ENCODE results near the gene ELL. TPM values are rescaled to one million over a fixed set of nuclear protein-coding genes. Genes with fewer than 3 reads are reported as not detected.

ELL gene
- 3.6 and 7.4 TPM in 2 replicates for polyA plus RNA-seq (2012; rRNA removed)
- 2.6 and 4.0 TPM in 2 replicates for polyA plus RNA-seq (2012; cell fraction: cytosol; rRNA removed)
- polyA plus RNA-seq (2012; cell fraction: nucleus; rRNA removed) = 13.5 and 16.6 TPM in 2 replicates

DNA sequence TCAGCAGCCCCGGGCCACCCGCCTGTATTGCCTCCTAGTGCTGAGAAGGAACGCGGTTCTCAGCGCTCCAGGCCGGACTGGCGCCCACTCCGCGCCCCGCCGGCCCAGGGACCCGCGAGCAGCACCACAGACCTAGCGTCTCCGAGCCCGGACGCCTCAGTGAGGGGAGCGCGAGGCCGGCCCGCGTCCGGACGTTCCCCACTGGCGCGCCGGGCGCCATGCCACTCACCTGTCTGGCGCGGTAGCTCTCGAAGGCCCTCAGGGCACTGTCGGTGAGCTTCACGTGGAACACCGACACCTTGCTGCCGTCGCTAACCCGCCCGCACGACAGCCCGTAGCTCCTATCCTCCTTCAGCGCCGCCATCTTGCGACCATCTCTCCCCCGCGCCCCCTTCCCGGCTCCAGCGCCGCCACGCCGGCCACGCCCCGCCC, at the start of gene ELL:
ELL (minus strand) TSS at position 379 of the 432 bp plus-strand sequence; CDS start at position 364, 15 bp downstream.
- Histone ChIP-seq H3K9me3 (no peaks in the 10 kb centered on the region), H3K36me3 (replicated peaks in 1 of 2; ENCODE audit: control insufficient read depth in 1 of 2, insufficient read depth in 2 of 2, low read length in 1 of 2) (no peaks in the 10 kb centered on the region), H2AFZ (ENCODE audit: low read depth) (peak within 1 kb of the TSS; percentile 52; the same call in 1 of the 2 replicates), H3K4me2 (peak within 1 kb of the TSS; percentile 96), H3K4me1 (ENCODE audit: control insufficient read depth in 1 of 2, insufficient read depth in 2 of 2, low read depth in 1 of 2, low read length in 1 of 2) (peaks cover 4 to 11% of the 10 kb centered on the region in 2 experiments; a peak in 1 of 4 replicates), H3K4me3 (ENCODE audit: low read depth in 2 of 2, low read length in 1 of 2) (peak within 1 kb of the TSS; percentile 73 to 97), H3K9me2 (no peaks in the 10 kb centered on the region), H3F3A (replicated peaks; ENCODE audit: insufficient read depth) (peaks cover 17% of the 10 kb centered on the region), H3K9ac (peak within 1 kb of the TSS; percentile 96), H4K20me1 (ENCODE audit: insufficient read depth) (peaks cover 33% of the 10 kb centered on the region), H3K27me3 (ENCODE audit: insufficient read depth) (no peaks in the 10 kb centered on the region), H3K79me2 (ENCODE audit: insufficient read depth) (peaks cover 49% of the 10 kb centered on the region), H3K27ac (ENCODE audit: low read depth in 2 of 2, low read length in 1 of 2) (peak within 1 kb of the TSS; percentile 72 to 95)
- TF ChIP-seq NRF1 (IDR thresholded peaks at IDR 0.05; ENCODE audit: low read depth, low read length) = no peak
- TF ChIP-seq, protein P1, sequence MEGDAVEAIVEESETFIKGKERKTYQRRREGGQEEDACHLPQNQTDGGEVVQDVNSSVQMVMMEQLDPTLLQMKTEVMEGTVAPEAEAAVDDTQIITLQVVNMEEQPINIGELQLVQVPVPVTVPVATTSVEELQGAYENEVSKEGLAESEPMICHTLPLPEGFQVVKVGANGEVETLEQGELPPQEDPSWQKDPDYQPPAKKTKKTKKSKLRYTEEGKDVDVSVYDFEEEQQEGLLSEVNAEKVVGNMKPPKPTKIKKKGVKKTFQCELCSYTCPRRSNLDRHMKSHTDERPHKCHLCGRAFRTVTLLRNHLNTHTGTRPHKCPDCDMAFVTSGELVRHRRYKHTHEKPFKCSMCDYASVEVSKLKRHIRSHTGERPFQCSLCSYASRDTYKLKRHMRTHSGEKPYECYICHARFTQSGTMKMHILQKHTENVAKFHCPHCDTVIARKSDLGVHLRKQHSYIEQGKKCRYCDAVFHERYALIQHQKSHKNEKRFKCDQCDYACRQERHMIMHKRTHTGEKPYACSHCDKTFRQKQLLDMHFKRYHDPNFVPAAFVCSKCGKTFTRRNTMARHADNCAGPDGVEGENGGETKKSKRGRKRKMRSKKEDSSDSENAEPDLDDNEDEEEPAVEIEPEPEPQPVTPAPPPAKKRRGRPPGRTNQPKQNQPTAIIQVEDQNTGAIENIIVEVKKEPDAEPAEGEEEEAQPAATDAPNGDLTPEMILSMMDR (IDR thresholded peaks at IDR 0.05) = no peak
- peak; percentile 94 for TF ChIP-seq TAF1 (IDR thresholded peaks at IDR 0.05; ENCODE audit: borderline replicate concordance, low read depth, low read length)
- no peak for TF ChIP-seq MEF2A (IDR thresholded peaks at IDR 0.05; ENCODE audit: borderline replicate concordance, low read depth)
- TF ChIP-seq POLR2AphosphoS5 (IDR thresholded peaks at IDR 0.05; ENCODE audit: low read depth, low read length) = peak; percentile 85
- peak; percentile 92 for TF ChIP-seq YY1 (IDR thresholded peaks at IDR 0.05; ENCODE audit: low read depth)
- TF ChIP-seq SIN3A (IDR thresholded peaks at IDR 0.05; ENCODE audit: borderline replicate concordance, low read depth, low read length) = no peak
- no peak for TF ChIP-seq NFIC (IDR thresholded peaks at IDR 0.05; ENCODE audit: borderline replicate concordance)
- no peak for DNase-seq
- 0% methylated on average over 2 of the region's 52 CpGs for WGBS (ENCODE audit: low lambda C conversion rate)
- ChIA-PET POLR2A (interaction anchor here (0.7 to 1.0 kb wide), 2 partner anchors 12 to 14 kb away, joined by 3 to 5 read pairs; no protein-coding TSS in a partner anchor), CTCF (interaction anchor here (1.1 to 5.7 kb wide), 16 partner anchors 9 to 71 kb away, joined by 4 to 58 read pairs (median 14); partner anchors contain the start of gene REX1BD)

DNA sequence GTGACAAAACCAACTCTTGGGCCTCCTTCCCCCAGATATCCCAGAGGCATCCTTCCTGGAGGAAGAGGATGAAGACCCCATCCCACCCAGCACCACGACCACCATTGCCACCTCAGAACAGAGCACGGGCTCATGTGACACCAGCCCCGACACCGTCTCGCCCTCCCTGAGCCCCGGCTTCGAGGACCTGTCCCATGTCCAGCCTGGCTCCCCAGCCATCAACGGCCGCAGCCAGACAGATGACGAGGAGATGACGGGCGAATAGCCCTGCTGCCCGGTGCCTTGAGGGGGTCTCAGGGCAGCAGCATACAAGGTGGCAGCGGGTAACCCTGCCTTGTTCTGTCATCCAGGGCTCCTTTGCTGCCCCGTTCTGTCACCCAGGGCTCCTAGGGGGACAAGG, 46.5 kb upstream of the ELL start:
- ChIA-PET POLR2A (no interaction called here), CTCF (interaction anchor here (1.0 kb wide), 1 partner anchor 21 kb away, joined by 4 read pairs; no protein-coding TSS in a partner anchor)
- H4K20me1 ChIP-seq (ENCODE audit: insufficient read depth) = peaks cover 14% of the 10 kb centered on the region
- no peak overlapping the region for H3K9ac ChIP-seq
- no peaks in the 10 kb centered on the region for H3K9me3 ChIP-seq
- H3K36me3 ChIP-seq (replicated peaks in 1 of 2; ENCODE audit: control insufficient read depth in 1 of 2, insufficient read depth in 2 of 2, low read length in 1 of 2) = peaks cover 17 to 35% of the 10 kb centered on the region in 2 experiments
- TF ChIP-seq RAD21 (IDR thresholded peaks at IDR 0.05; ENCODE audit: low read length) = no peak
- no peak for TF ChIP-seq TEAD4 (IDR thresholded peaks at IDR 0.05; ENCODE audit: borderline replicate concordance, insufficient read depth)
- H3K4me1 ChIP-seq (ENCODE audit: control insufficient read depth in 1 of 2, insufficient read depth in 2 of 2, low read depth in 1 of 2, low read length in 1 of 2) = peaks cover 5 to 13% of the 10 kb centered on the region in 2 experiments; a peak in 3 of 4 replicates
- no peak overlapping the region for H2AFZ ChIP-seq (ENCODE audit: low read depth)
- H3K27ac ChIP-seq (ENCODE audit: low read depth in 2 of 2, low read length in 1 of 2) = no peak overlapping the region
- H3K4me2 ChIP-seq = no peak overlapping the region
- H3K79me2 ChIP-seq (ENCODE audit: insufficient read depth) = peaks cover 17% of the 10 kb centered on the region
- no peak for DNase-seq
- WGBS (ENCODE audit: low lambda C conversion rate) = 92% methylated on average over 11 of the region's 15 CpGs
- H3K27me3 ChIP-seq (ENCODE audit: insufficient read depth) = no peaks in the 10 kb centered on the region
- no peak overlapping the region for H3K4me3 ChIP-seq (ENCODE audit: low read depth in 2 of 2, low read length in 1 of 2)
- H3K9me2 ChIP-seq = no peaks in the 10 kb centered on the region
- peaks cover 17% of the 10 kb centered on the region for H3F3A ChIP-seq (replicated peaks; ENCODE audit: insufficient read depth)
